Tibial nerve (tissue), 4 donors: Measurements from ENCODE around the gene AP3M1.

Experiments used
- EP300 ChIP-seq, 2 donors: sonication (generic); formaldehyde crosslinking; IDR thresholded peaks; one replicate each; pipeline ENCODE4 v1.6.1; 2017; ENCODE audit warnings: antibody characterized with exemption in 2 of 2, mild to moderate bottlenecking in 1 of 2
- POLR2A ChIP-seq, 2 donors: fragments of 450-650 bp; IDR thresholded peaks; one replicate each; pipeline ENCODE4 v1.6.1; 2017; ENCODE audit warnings: antibody characterized with exemption in 2 of 2, mild to moderate bottlenecking in 2 of 2, moderate library complexity in 2 of 2
- TF ChIP-seq, protein P1 (sequence below), 5 experiments: fragments of 200-600 bp in 3 of 5; fragments of 450-650 bp in 2 of 5; sonication (generic) in 3 of 5; IDR thresholded peaks; one replicate each; pipeline ENCODE4 v1.5.1; 2016 to 2019; ENCODE audit warnings: antibody characterized with exemption in 5 of 5, mild to moderate bottlenecking in 3 of 5, moderate library complexity in 2 of 5

GRCh38 chr10:74097776-74098175, 52.9 kb downstream of the AP3M1 start:
- TF ChIP-seq, protein P1, sequence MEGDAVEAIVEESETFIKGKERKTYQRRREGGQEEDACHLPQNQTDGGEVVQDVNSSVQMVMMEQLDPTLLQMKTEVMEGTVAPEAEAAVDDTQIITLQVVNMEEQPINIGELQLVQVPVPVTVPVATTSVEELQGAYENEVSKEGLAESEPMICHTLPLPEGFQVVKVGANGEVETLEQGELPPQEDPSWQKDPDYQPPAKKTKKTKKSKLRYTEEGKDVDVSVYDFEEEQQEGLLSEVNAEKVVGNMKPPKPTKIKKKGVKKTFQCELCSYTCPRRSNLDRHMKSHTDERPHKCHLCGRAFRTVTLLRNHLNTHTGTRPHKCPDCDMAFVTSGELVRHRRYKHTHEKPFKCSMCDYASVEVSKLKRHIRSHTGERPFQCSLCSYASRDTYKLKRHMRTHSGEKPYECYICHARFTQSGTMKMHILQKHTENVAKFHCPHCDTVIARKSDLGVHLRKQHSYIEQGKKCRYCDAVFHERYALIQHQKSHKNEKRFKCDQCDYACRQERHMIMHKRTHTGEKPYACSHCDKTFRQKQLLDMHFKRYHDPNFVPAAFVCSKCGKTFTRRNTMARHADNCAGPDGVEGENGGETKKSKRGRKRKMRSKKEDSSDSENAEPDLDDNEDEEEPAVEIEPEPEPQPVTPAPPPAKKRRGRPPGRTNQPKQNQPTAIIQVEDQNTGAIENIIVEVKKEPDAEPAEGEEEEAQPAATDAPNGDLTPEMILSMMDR (IDR thresholded peaks at IDR 0.05) = no peak
- no peak for TF ChIP-seq EP300 (IDR thresholded peaks at IDR 0.05)
- no peak for TF ChIP-seq POLR2A (IDR thresholded peaks at IDR 0.05)
